SK-N-SH treated with all-trans-retinoic acid at 6 μM for 48 hours (cell line): Measurements from ENCODE around the gene MAML3.

Experiments
- ARNTL ChIP-seq: fragments of 450-650 bp; formaldehyde crosslinking; IDR thresholded peaks from 2 replicates; pipeline ENCODE4 v1.5.0; 2020; ENCODE audit warnings: low read depth, mild to moderate bottlenecking, moderate library complexity, borderline replicate concordance
- CREB5 ChIP-seq: fragments of 250-450 bp; sonication (Bioruptor Pico); IDR thresholded peaks from 2 replicates; pipeline ENCODE4 v1.5.1; 2020; ENCODE audit warnings: low read depth, mild to moderate bottlenecking, moderate library complexity
- ISL1 ChIP-seq: fragments of 250-450 bp; sonication (Bioruptor Pico); IDR thresholded peaks from 2 replicates; pipeline ENCODE4 v2.1.2; 2022; ENCODE audit warnings: mild to moderate bottlenecking, moderate library complexity
- POU6F1 ChIP-seq: fragments of 250-450 bp; sonication (Bioruptor Pico); IDR thresholded peaks from 2 replicates; pipeline ENCODE4 v1.8.0; 2021; ENCODE audit warnings: low read depth, mild to moderate bottlenecking, moderate library complexity, borderline replicate concordance
- TCF4 ChIP-seq: fragments of 250-450 bp; sonication (Bioruptor Pico); IDR thresholded peaks from 2 replicates; pipeline ENCODE4 v1.8.0; 2021; ENCODE audit warnings: mild to moderate bottlenecking, moderate library complexity, borderline replicate concordance
- ZFP30 ChIP-seq: fragments of 450-650 bp; formaldehyde crosslinking; IDR thresholded peaks from 2 replicates; pipeline ENCODE4 v1.5.0; 2022; ENCODE audit warnings: mild to moderate bottlenecking, moderate library complexity
- ZNF565 ChIP-seq: fragments of 450-650 bp; formaldehyde crosslinking; conservative IDR thresholded peaks from 2 replicates; pipeline ENCODE4 v1.5.0; 2020; ENCODE audit warnings: low read depth, mild to moderate bottlenecking, moderate library complexity

- no peak for TF ChIP-seq ARNTL
- no peak for TF ChIP-seq ZFP30 (CRISPR knock-in tag)
- no peak for TF ChIP-seq ZNF565 (CRISPR knock-in tag)
- no peak for TF ChIP-seq ISL1 (CRISPR knock-in tag)
- no peak for TF ChIP-seq POU6F1 (CRISPR knock-in tag)
- no peak for TF ChIP-seq CREB5 (CRISPR knock-in tag)
- no peak for TF ChIP-seq TCF4 (CRISPR knock-in tag)
These were observed 346.5 kb downstream of the MAML3 start for GRCh38 chr4:139807483-139807882.
